ENCODE results near the gene UCKL1. TPM values are rescaled to one million over a fixed set of nuclear protein-coding genes. Genes with fewer than 3 reads are reported as not detected.

The UCKL1 gene
- total and polyA plus RNA-seq, 2 experiments from 2014 or later = 18.5 to 52.2 TPM

DNA sequence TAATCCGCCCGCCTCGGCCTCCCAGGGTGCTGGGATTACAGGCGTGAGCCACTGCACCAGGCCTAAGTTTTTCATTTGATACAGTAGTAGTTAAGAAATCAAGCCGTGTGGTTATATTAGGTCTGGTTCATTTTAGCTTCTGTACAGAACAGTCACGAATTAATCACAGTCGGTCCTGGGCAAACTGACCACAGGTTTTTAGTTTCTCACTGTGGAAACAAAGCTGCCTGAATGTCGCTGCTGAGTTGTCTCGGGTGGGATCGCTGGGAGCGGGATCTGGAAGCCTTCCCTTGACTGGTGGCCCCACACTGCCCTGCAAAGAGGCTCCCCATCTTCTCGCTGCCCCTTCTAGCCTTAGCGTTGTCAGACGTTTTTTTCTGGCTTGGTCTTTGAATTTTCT, 18.6 kb downstream of the UCKL1 start:
- Histone ChIP-seq H3K79me2 (peaks cover 9% of the 10 kb centered on the region), H4K20me1 (ENCODE audit: insufficient read depth, poor library complexity, severe bottlenecking) (peaks cover 13% of the 10 kb centered on the region), H3K9me2 (replicated peaks; ENCODE audit: insufficient read depth) (no peaks in the 10 kb centered on the region), H3K27ac (no peak overlapping the region), H3K36me3 (replicated peaks; ENCODE audit: insufficient read depth, low read depth) (no peaks in the 10 kb centered on the region), H3K9me3 (ENCODE audit: low read depth) (no peaks in the 10 kb centered on the region), H3K4me1 (ENCODE audit: insufficient read depth) (no peaks in the 10 kb centered on the region), H2AFZ (no peak overlapping the region), H3K4me2 (no peak overlapping the region), H3K27me3 (no peaks in the 10 kb centered on the region), H3K4me3 (no peak overlapping the region)
- no peak for DNase-seq (ENCODE audit: low spot score)
- WGBS (ENCODE audit: low lambda C conversion rate, missing lambda C conversion rate) = 95% methylated on average over 14 of the region's 14 CpGs
- no peak for TF ChIP-seq CTCF (IDR thresholded peaks at IDR 0.05; ENCODE audit: poor library complexity)
- TF ChIP-seq EZH2 (IDR thresholded peaks at IDR 0.05; ENCODE audit: borderline replicate concordance) = no peak
- no peak for TF ChIP-seq EZH2phosphoT487 (IDR thresholded peaks at IDR 0.05; ENCODE audit: low read depth, severe bottlenecking, unreplicated experiment)

DNA sequence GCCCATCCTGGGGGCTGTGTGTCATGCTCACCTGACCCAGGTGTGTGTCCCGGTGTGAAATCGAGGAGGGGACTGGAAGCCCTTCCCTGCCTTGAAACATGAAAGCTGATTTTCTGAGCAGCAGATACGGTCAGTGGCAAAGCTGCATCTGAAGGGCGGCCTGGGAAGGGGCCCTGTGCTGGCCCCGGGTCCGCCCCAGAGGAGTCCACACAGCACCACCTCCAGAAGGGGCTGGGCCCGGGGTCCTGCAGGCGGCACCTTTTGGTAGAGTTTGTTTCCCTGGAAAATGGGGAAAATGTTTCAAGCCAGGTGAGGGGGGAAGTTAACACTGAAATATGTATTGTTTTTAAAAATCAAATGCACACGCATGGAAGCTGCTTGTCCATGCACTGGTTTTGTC, 20.8 kb downstream of the UCKL1 start:
- Histone ChIP-seq H3K36me3 (replicated peaks; ENCODE audit: insufficient read depth, low read depth) (no peaks in the 10 kb centered on the region), H3K9me2 (replicated peaks; ENCODE audit: insufficient read depth) (no peaks in the 10 kb centered on the region), H2AFZ (no peak overlapping the region), H3K27me3 (no peaks in the 10 kb centered on the region), H3K27ac (no peak overlapping the region), H4K20me1 (ENCODE audit: insufficient read depth, poor library complexity, severe bottlenecking) (peaks cover 10% of the 10 kb centered on the region), H3K4me1 (ENCODE audit: insufficient read depth) (no peaks in the 10 kb centered on the region), H3K4me2 (no peak overlapping the region), H3K4me3 (no peak overlapping the region), H3K79me2 (peaks cover 9% of the 10 kb centered on the region), H3K9me3 (ENCODE audit: low read depth) (no peaks in the 10 kb centered on the region)
- DNase-seq (ENCODE audit: low spot score) = no peak
- TF ChIP-seq CTCF (IDR thresholded peaks at IDR 0.05; ENCODE audit: poor library complexity) = no peak
- TF ChIP-seq EZH2phosphoT487 (IDR thresholded peaks at IDR 0.05; ENCODE audit: low read depth, severe bottlenecking, unreplicated experiment) = no peak
- TF ChIP-seq EZH2 (IDR thresholded peaks at IDR 0.05; ENCODE audit: borderline replicate concordance) = no peak
- 97% methylated on average over 9 of the region's 9 CpGs for WGBS (ENCODE audit: low lambda C conversion rate, missing lambda C conversion rate)

DNA sequence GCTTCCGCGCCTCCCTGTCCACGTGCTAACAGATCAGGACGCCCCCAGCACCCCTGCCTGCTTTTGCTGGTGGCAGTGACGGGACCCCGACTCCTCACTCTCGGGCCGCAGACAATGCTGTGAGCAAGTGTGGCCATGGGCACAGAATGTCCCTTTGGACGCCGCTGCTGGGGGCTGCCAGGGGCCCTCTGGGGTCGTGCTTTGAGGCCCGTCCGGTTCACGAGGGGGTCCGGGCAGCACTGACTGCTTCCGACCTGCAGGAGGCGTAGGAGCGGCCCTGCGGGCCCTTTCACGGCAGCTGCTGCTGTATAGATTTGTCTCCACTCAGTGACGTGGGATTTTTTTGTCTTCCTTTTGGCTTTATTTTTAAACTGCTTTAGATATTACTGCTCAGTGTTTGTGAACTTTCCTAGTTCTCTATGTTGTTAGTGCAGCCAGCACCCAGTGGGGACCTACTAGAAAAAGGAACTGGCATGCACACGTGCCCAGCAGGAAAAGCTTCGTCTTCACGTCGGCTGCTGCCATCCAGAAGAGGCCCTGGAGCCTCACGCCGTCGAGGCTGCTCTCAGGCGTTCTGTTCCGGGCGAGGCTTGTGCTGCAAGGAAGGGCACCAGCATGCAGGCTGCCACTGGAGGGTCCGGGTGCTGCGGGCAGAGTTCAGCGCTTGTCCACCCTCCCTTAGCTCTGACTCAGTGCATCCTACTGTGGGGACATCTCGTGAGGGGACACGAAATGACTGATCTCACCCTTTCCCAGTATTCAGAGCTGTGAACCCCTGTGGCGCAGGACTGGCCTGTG, 21.7 kb downstream of the UCKL1 start:
- DNase-seq (ENCODE audit: low spot score) = no peak
- peaks cover 9% of the 10 kb centered on the region for H4K20me1 ChIP-seq (ENCODE audit: insufficient read depth, poor library complexity, severe bottlenecking)
- TF ChIP-seq CTCF (IDR thresholded peaks at IDR 0.05; ENCODE audit: poor library complexity) (no peak), EZH2 (IDR thresholded peaks at IDR 0.05; ENCODE audit: borderline replicate concordance) (no peak), EZH2phosphoT487 (IDR thresholded peaks at IDR 0.05; ENCODE audit: low read depth, severe bottlenecking, unreplicated experiment) (no peak)
- no peaks in the 10 kb centered on the region for H3K36me3 ChIP-seq (replicated peaks; ENCODE audit: insufficient read depth, low read depth)
- H2AFZ ChIP-seq = no peak overlapping the region
- WGBS (ENCODE audit: low lambda C conversion rate, missing lambda C conversion rate) = 93% methylated on average over 34 of the region's 37 CpGs
- H3K9me3 ChIP-seq (ENCODE audit: low read depth) = no peaks in the 10 kb centered on the region
- no peaks in the 10 kb centered on the region for H3K4me1 ChIP-seq (ENCODE audit: insufficient read depth)
- no peak overlapping the region for H3K4me3 ChIP-seq
- H3K27ac ChIP-seq = no peak overlapping the region
- H3K9me2 ChIP-seq (replicated peaks; ENCODE audit: insufficient read depth) = no peaks in the 10 kb centered on the region
- H3K4me2 ChIP-seq = no peak overlapping the region
- H3K79me2 ChIP-seq = peaks cover 9% of the 10 kb centered on the region
- no peaks in the 10 kb centered on the region for H3K27me3 ChIP-seq

All from hepatocyte (in vitro differentiated cells).